NCI-H1694 treated with DMSO at 0.1 percent for 48 hours (cell line): ENCODE measurements around the gene MICAL3.
"Not testable (repeated sequence)": the region's sequence is repeated elsewhere in the genome, so short reads cannot be mapped to it uniquely, and the experiment has no call there.

ENCODE experiments used
- DNase-seq: peaks from one replicate; lab custom pipeline; 2025; lab: John Stamatoyannopoulos, UW

The MICAL3 gene

GRCh38 chr22:17999851-18000250 is 24.5 kb downstream of the MICAL3 start:
- DNase-seq = no peak

GRCh38 chr22:17998913-17999312 is 25.4 kb downstream of the MICAL3 start:
- no peak for DNase-seq

- no peak for DNase-seq
Observed at GRCh38 chr22:17997456-17997855, 26.9 kb downstream of the MICAL3 start.

GRCh38 chr22:17995256-17995655 is 29.1 kb downstream of the MICAL3 start:
- DNase-seq = not testable (repeated sequence)

- DNase-seq = no peak
Observed at GRCh38 chr22:17994424-17995108, 29.8 kb downstream of the MICAL3 start.

- DNase-seq = not testable (repeated sequence)
Observed at GRCh38 chr22:17992976-17993375, 31.4 kb downstream of the MICAL3 start.

- not testable (repeated sequence) for DNase-seq
Observed at GRCh38 chr22:17991992-17992391, 32.4 kb downstream of the MICAL3 start.

- no peak for DNase-seq
Observed at GRCh38 chr22:17990942-17991341, 33.4 kb downstream of the MICAL3 start.

GRCh38 chr22:17990147-17990546 is 34.2 kb downstream of the MICAL3 start:
- no peak for DNase-seq

- DNase-seq = no peak
Observed at GRCh38 chr22:17988800-17989513, 35.4 kb downstream of the MICAL3 start.

GRCh38 chr22:17985606-17986005 is 38.8 kb downstream of the MICAL3 start:
- no peak for DNase-seq

- DNase-seq = not testable (repeated sequence)
Observed at GRCh38 chr22:17985071-17985470, 39.3 kb downstream of the MICAL3 start.

- no peak for DNase-seq
Observed at GRCh38 chr22:17984114-17984513, 40.2 kb downstream of the MICAL3 start.

- DNase-seq = no peak
Observed at GRCh38 chr22:17982572-17983141, 41.7 kb downstream of the MICAL3 start.

- DNase-seq = no peak
Observed at GRCh38 chr22:17981497-17981896, 42.9 kb downstream of the MICAL3 start.

- DNase-seq = no peak
Observed at GRCh38 chr22:17980638-17981051, 43.7 kb downstream of the MICAL3 start.

- no peak for DNase-seq
Observed at GRCh38 chr22:17980015-17980590, 44.3 kb downstream of the MICAL3 start.

- DNase-seq = no peak
Observed at GRCh38 chr22:17978027-17978426, 46.3 kb downstream of the MICAL3 start.

- DNase-seq = no peak
Observed at GRCh38 chr22:17977371-17977770, 47.0 kb downstream of the MICAL3 start.

GRCh38 chr22:17976121-17976520 is 48.2 kb downstream of the MICAL3 start:
- DNase-seq = no peak

- DNase-seq = no peak
Observed at GRCh38 chr22:17974703-17975372, 49.5 kb downstream of the MICAL3 start.

GRCh38 chr22:17974087-17974486 is 50.3 kb downstream of the MICAL3 start:
- DNase-seq = no peak
